GM12878 (cell line): ENCODE results near the gene CYP27A1. TPM values are rescaled to one million over a fixed set of nuclear protein-coding genes. Genes with fewer than 3 reads are reported as not detected.

ENCODE experiments used
- ATAC-seq: fragments of 200-7000 bp; cut with Tn5 transposase; 3 replicates; pipeline ENCODE4 v1.9.1; 2020; ENCODE audit warnings: mild to moderate bottlenecking, moderate library complexity
- BruUV-seq: library from RNA; stranded (reverse); fragments of 400-500 nt; replicated peaks from 2 replicates; lab custom pipeline; 2021; lab: Mats Ljungman, UMichigan
- CTCF ChIA-PET: fragments of 300-600 bp; sonication (Branson Sonifier 250); formaldehyde crosslinking; extraction: SDS; loops from one replicate; lab custom pipeline; 2021; ENCODE audit warnings: inconsistent platforms; lab: Yijun Ruan, JAX
- POLR2A ChIA-PET: fragments of 350-600 bp; formaldehyde crosslinking; extraction: SDS; loops from one replicate; lab custom pipeline; 2021; ENCODE audit warnings: inconsistent platforms; lab: Charles Lee
- RAD21 ChIA-PET: fragments of 300-600 bp; sonication (Branson Sonifier 250); formaldehyde crosslinking; loops from one replicate; lab custom pipeline; 2023; ENCODE audit warnings: antibody characterized with exemption; ENCODE audit not compliant: unreplicated experiment; lab: Charles Lee
- SMC1A ChIA-PET: fragments of 300-600 bp; sonication (Branson Sonifier 250); formaldehyde crosslinking; loops from one replicate; lab custom pipeline; 2023; ENCODE audit not compliant: unreplicated experiment, uncharacterized antibody; lab: Charles Lee
- DNase-seq: peaks from one replicate; pipeline ENCODE4 v3.0.0-alpha.2; 2011; ENCODE audit warnings: low read depth, low spot score
- FAIRE-seq: peaks from 3 replicates; lab custom pipeline; 2011; peaks lifted over from hg19 to GRCh38; lab: Jason Lieb, UNC
- H2AFZ ChIP-seq: 2 replicates; pipeline ENCODE4 v1.6.0; 2011; ENCODE audit warnings: low read depth, low read length, control low read depth; ENCODE audit not compliant: control insufficient read depth
- H3K27ac ChIP-seq: 2 replicates; pipeline ENCODE4 v1.5.1; 2011; ENCODE audit warnings: control low read depth; ENCODE audit not compliant: control insufficient read depth, insufficient read depth
- H3K27me3 ChIP-seq, 2 experiments: replicated peaks in 1 of 2; 2 replicates each; pipeline versions ENCODE4 v1.6.0 to v1.6.1; 2011; ENCODE audit warnings: low read length in 1 of 2; ENCODE audit not compliant: control insufficient read depth in 2 of 2, insufficient read depth in 2 of 2
- H3K36me3 ChIP-seq, 2 experiments: 2 replicates each; pipeline ENCODE4 v1.5.1; 2011; ENCODE audit warnings: low read length in 1 of 2; ENCODE audit not compliant: control insufficient read depth in 2 of 2, insufficient read depth in 2 of 2
- H3K4me1 ChIP-seq: 2 replicates; pipeline ENCODE4 v1.6.1; 2011; ENCODE audit warnings: mild to moderate bottlenecking, low read length, moderate library complexity, mixed read lengths; ENCODE audit not compliant: control insufficient read depth, insufficient read depth
- H3K4me2 ChIP-seq: 2 replicates; pipeline ENCODE4 v1.6.0; 2011; ENCODE audit warnings: control low read depth; ENCODE audit not compliant: control insufficient read depth, insufficient read depth
- H3K4me3 ChIP-seq: fragments of 200-600 bp; sonication (generic); 2 replicates; pipeline ENCODE4 v1.5.1; 2016
- H3K79me2 ChIP-seq: 2 replicates; pipeline ENCODE4 v1.6.0; 2011; ENCODE audit warnings: low read length; ENCODE audit not compliant: control insufficient read depth, insufficient read depth
- H3K9ac ChIP-seq: 2 replicates; pipeline ENCODE4 v1.8.0; 2011; ENCODE audit warnings: low read length, control low read depth, mixed read lengths; ENCODE audit not compliant: control insufficient read depth, insufficient read depth
- H3K9me3 ChIP-seq: replicated peaks from 3 replicates; pipeline ENCODE4 v1.5.1; 2011; ENCODE audit warnings: mild to moderate bottlenecking, low read length; ENCODE audit not compliant: control insufficient read depth, insufficient read depth
- H4K20me1 ChIP-seq: 2 replicates; pipeline ENCODE4 v1.6.0; 2011; ENCODE audit not compliant: control insufficient read depth, insufficient read depth
- BRCA1 ChIP-seq: IDR thresholded peaks from 2 replicates; pipeline ENCODE4 v1.6.1; 2011; ENCODE audit warnings: low read depth, low read length, improper control_type of control experiment
- CBX5 ChIP-seq: sonication (generic); IDR thresholded peaks from 2 replicates; pipeline ENCODE4 v1.6.1; 2016; ENCODE audit warnings: low read depth, moderate library complexity, mild to moderate bottlenecking, inconsistent platforms
- EED ChIP-seq: sonication (generic); IDR thresholded peaks from 2 replicates; pipeline ENCODE4 v1.6.1; 2016; ENCODE audit warnings: antibody characterized with exemption, low read depth
- HSF1 ChIP-seq: fragments of 150-350 bp; IDR thresholded peaks from 2 replicates; pipeline ENCODE4 v1.6.1; 2014; ENCODE audit warnings: mild to moderate bottlenecking, low read depth, low read length
- IKZF1 ChIP-seq: fragments of 450-650 bp; conservative IDR thresholded peaks from 2 replicates; pipeline ENCODE4 v1.6.1; 2017; ENCODE audit warnings: antibody characterized with exemption, mild to moderate bottlenecking
- NR2C2 ChIP-seq: IDR thresholded peaks from 2 replicates; pipeline ENCODE4 v1.6.1; 2011; ENCODE audit warnings: borderline replicate concordance, low read depth; ENCODE audit not compliant: control insufficient read depth, insufficient read length
- NRF1 ChIP-seq: conservative IDR thresholded peaks from 2 replicates; pipeline ENCODE4 v1.6.1; 2011; ENCODE audit warnings: mild to moderate bottlenecking, low read depth, low read length, improper control_type of control experiment
- PBX3 ChIP-seq: IDR thresholded peaks from 2 replicates; pipeline ENCODE4 v1.6.1; 2011; ENCODE audit warnings: mild to moderate bottlenecking, low read depth, low read length, moderate library complexity; ENCODE audit not compliant: insufficient replicate concordance
- PKNOX1 ChIP-seq: fragments of 450-650 bp; IDR thresholded peaks from 2 replicates; pipeline ENCODE4 v1.6.1; 2016; ENCODE audit warnings: mild to moderate bottlenecking
- PML ChIP-seq: IDR thresholded peaks from 2 replicates; pipeline ENCODE4 v1.6.1; 2012; ENCODE audit warnings: low read length, inconsistent platforms
- POU2F2 ChIP-seq: IDR thresholded peaks from 3 replicates; pipeline ENCODE4 v1.6.1; 2011; ENCODE audit warnings: low read depth, mild to moderate bottlenecking, low read length, borderline replicate concordance
- SREBF1 ChIP-seq: IDR thresholded peaks from 2 replicates; pipeline ENCODE4 v1.6.1; 2012; ENCODE audit warnings: mild to moderate bottlenecking, low read length
- STAT1 ChIP-seq: fragments of 450-650 bp; conservative IDR thresholded peaks from 2 replicates; pipeline ENCODE4 v1.6.1; 2014; ENCODE audit warnings: antibody characterized with exemption, mild to moderate bottlenecking
- ZNF217 ChIP-seq: fragments of 450-650 bp; IDR thresholded peaks from 2 replicates; pipeline ENCODE4 v1.6.1; 2017; ENCODE audit warnings: antibody characterized with exemption, mild to moderate bottlenecking
- WGBS: methylation state at CpG from one replicate; pipeline ENCODE4 v1.1.6; 2016; ENCODE audit warnings: low lambda C conversion rate; ENCODE audit not compliant: insufficient replicate concordance, insufficient coverage; ENCODE audit errors: missing lambda C conversion rate; 5-methylcytosine and 5-hydroxymethylcytosine counted together
- in situ Hi-C: fragments of 300-500 bp; cut with MboI; formaldehyde crosslinking; loops from 9 replicates; pipeline ENCODE4 v1.14.3; 2018; ENCODE audit warnings: mixed read lengths
- intact Hi-C: fragments of 100-400 bp; cut with micrococcal nuclease; formaldehyde crosslinking; loops from one replicate; pipeline ENCODE4 v1.14.2; 2022; ENCODE audit not compliant: unreplicated experiment
- polyA plus RNA-seq, 11 experiments: library from polyadenylated mRNA; depleted of rRNA in 4 of 11; unstranded in 6 of 11; stranded (reverse) in 5 of 11; fragments of >200 nt; fragmentation: Nextera tagmentation in 4 of 11; fragmentation: Illumina TruSeq in 1 of 11; extraction: Ambion mirVana in 4 of 11; extraction: Trizol in 1 of 11; gene quantifications; 1 replicate in 1 of 11; 2 replicates in 10 of 11; pipeline versions ENCODE4 v1.2.1 to v1.2.3, GENCODE V29; 2011 to 2016; ENCODE audit warnings: inconsistent platforms in 2 of 11, missing spikeins in 2 of 11, low read depth in 1 of 11
- total RNA-seq, 4 experiments: library from RNA; depleted of rRNA in 3 of 4; stranded (reverse); fragments of >200 nt in 3 of 4; fragmentation: Illumina TruSeq in 1 of 4; extraction: Trizol in 1 of 4; gene quantifications; 2 replicates each; pipeline versions ENCODE4 v1.2.1 to v1.2.3, GENCODE V29; 2013 to 2021

The CYP27A1 gene
- total and polyA plus RNA-seq, 10 of the 15 experiments (the other 5 are each of a cell fraction or from before 2014, with no cell fraction given), result 0.11 to 0.72 (median 0.18) TPM; not detected in 2

GRCh38 chr2:218824004-218824403, 42.1 kb downstream of the CYP27A1 start:
- Histone ChIP-seq H3K79me2 (no peaks in the 10 kb centered on the region), H3K27me3 (no peaks in the 10 kb centered on the region; a peak in 1 of 4 replicates), H3K9ac (no peak overlapping the region), H3K4me1 (no peaks in the 10 kb centered on the region), H3K4me3 (no peak overlapping the region), H3K9me3 (no peaks in the 10 kb centered on the region), H3K27ac (no peak overlapping the region), H3K4me2 (no peak overlapping the region), H4K20me1 (no peaks in the 10 kb centered on the region), H3K36me3 (no peaks in the 10 kb centered on the region), H2AFZ (no peak overlapping the region)
- WGBS, result 66% methylated on average over 6 of the region's 7 CpGs
- in situ Hi-C loops (no loop called here), intact Hi-C loops (no loop called here)
- DNase-seq (no peak), ATAC-seq (no peak), FAIRE-seq (no peak)
- RAD21 ChIA-PET, result no interaction called here
- no TSS peak for BruUV-seq
- CTCF ChIA-PET, result no interaction called here
- POLR2A ChIA-PET, result no interaction called here
- SMC1A ChIA-PET, result no interaction called here
- no peak for TF ChIP-seq NR2C2
- TF ChIP-seq PKNOX1, result no peak

GRCh38 chr2:218826791-218827190, 44.8 kb downstream of the CYP27A1 start:
- no peak overlapping the region for H3K4me2 ChIP-seq
- H3K9ac ChIP-seq, result no peak overlapping the region
- DNase-seq (no peak), FAIRE-seq (no peak), ATAC-seq (no peak)
- no peaks in the 10 kb centered on the region for H3K4me1 ChIP-seq
- intact Hi-C loops (no loop called here), in situ Hi-C loops (no loop called here)
- SMC1A ChIA-PET, result no interaction called here
- no peaks in the 10 kb centered on the region for H3K36me3 ChIP-seq
- no peaks in the 10 kb centered on the region for H4K20me1 ChIP-seq
- no peak overlapping the region for H2AFZ ChIP-seq
- WGBS, result 63% methylated on average over 10 of the region's 10 CpGs
- H3K27me3 ChIP-seq, result no peaks in the 10 kb centered on the region; a peak in 2 of 4 replicates
- BruUV-seq, result no TSS peak
- no peak overlapping the region for H3K4me3 ChIP-seq
- H3K9me3 ChIP-seq, result no peaks in the 10 kb centered on the region
- H3K79me2 ChIP-seq, result no peaks in the 10 kb centered on the region
- no peak overlapping the region for H3K27ac ChIP-seq
- RAD21 ChIA-PET, result no interaction called here
- CTCF ChIA-PET, result no interaction called here
- POLR2A ChIA-PET, result no interaction called here
- TF ChIP-seq SREBF1, result no peak
- no peak for TF ChIP-seq POU2F2
- TF ChIP-seq PBX3, result no peak
- no peak for TF ChIP-seq IKZF1
- TF ChIP-seq EED, result no peak
- no peak for TF ChIP-seq STAT1
- no peak for TF ChIP-seq CBX5
- TF ChIP-seq ZNF217, result no peak
- no peak for TF ChIP-seq NRF1
- no peak for TF ChIP-seq BRCA1
- no peak for TF ChIP-seq HSF1
- TF ChIP-seq PML, result no peak
